T-helper 2 cell (primary cell): ENCODE results near the gene EIF4G2.

Experiments used
- DNase-seq, 5 experiments: peaks; one replicate each; pipeline versions ENCODE4 v3.0.0 to v3.0.0-alpha.2; 2012 to 2022

EIF4G2 gene

GRCh38 chr11:10770626-10771254 lies 38.0 kb downstream of the EIF4G2 start:
- DNase-seq = no peak

DNA sequence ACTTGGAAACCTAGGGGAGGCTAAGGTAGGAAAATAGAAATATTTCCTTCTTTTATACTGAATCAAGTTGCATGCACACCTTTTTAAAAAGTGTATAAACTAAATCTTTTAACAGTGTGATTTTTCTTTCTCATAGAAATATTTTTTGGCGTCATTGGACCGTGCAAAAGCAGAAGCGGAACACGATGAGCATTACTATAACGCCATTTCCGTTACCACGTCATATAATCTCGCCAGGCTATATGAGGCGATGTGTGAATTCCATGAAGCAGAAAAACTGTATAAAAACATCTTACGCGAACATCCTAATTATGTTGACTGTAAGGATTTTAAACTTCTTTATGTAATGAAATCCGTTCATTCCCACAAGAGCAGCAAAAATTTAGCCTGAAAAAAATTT lies 44.3 kb downstream of the EIF4G2 start:
- DNase-seq = no peak

- no peak for DNase-seq
Observed at GRCh38 chr11:10763766-10764165, 45.0 kb downstream of the EIF4G2 start.

GRCh38 chr11:10762913-10763421 lies 45.8 kb downstream of the EIF4G2 start:
- DNase-seq = no peak

DNA sequence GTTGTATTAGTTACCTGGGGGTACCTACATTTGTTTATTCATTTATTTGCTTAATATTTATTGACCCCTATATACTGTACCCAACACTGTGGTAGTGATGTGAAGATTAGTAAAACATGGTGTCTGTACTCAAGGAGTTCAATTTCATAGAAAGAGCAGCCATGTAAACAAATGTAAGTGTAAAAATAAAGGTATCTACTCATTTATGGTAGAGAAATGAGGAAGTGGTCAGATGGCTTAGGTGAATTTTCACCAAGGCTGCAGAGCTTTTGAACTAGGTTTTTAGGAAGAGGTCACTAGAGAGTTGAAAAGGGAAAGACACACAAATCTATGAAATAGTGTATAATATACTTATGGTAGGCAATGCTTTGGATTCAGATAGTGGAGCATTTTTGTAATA lies 46.5 kb downstream of the EIF4G2 start:
- DNase-seq = no peak

- no peak for DNase-seq
Observed at GRCh38 chr11:10761085-10761698, 47.5 kb downstream of the EIF4G2 start.

- no peak for DNase-seq
Observed at GRCh38 chr11:10758957-10759356, 49.8 kb downstream of the EIF4G2 start.

- DNase-seq = no peak
Observed at GRCh38 chr11:10752486-10752885, 56.2 kb downstream of the EIF4G2 start.

DNA sequence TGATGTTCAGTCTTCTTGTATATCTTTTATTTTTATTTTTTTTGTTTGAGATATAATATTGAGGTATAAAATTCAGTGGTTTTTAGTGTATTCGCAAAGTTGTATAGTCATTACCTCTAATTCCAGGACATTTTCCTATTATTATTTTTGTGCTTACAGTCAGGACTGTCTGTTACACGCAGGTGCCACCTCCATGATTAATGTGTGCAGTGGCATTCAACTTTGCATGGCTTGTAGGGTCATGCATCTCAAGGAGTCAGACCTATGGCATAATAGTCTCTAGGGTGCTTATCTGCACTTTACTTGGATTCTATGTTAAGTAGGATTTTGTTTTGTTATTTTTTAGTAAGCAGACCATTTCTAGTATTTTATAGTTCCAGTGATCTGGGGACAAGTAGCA lies 56.7 kb downstream of the EIF4G2 start:
- no peak for DNase-seq

GRCh38 chr11:10751581-10751940 lies 57.2 kb downstream of the EIF4G2 start:
- DNase-seq = no peak

- DNase-seq = peak; percentile 77 to 96 (median 89)
Observed at GRCh38 chr11:10750838-10751580, 57.7 kb downstream of the EIF4G2 start, which contains the start of gene CTR9. CTR9 (plus strand) TSS chr11:10751246; CDS start chr11:10751413, 167 bp downstream.

GRCh38 chr11:10749476-10749875 lies 59.2 kb downstream of the EIF4G2 start:
- DNase-seq = no peak

DNA sequence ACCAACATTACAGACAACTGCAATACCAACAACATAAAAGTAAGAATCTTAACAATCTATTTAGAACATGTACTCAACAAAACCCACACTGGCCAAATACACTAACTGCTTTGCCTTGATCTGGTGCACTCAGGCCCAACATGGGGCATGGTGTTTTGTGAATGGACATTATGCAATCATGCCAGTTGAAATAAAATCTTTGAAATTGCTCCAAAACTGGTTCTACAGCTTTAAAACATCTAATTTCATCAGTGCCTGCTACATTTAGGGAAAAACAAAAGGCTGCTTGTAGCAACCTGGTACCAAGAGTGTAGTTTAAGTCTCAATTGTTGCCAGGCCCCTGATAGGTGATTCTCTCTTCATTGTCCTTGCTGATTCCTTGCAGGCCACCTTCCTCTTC lies 61.0 kb downstream of the EIF4G2 start:
- no peak for DNase-seq
